SK-N-SH (cell line): ENCODE measurements around the gene BNIP1. TPM values are rescaled to one million over a fixed set of nuclear protein-coding genes. Genes with fewer than 3 reads are reported as not detected.

ENCODE experiments used
- CTCF ChIA-PET: fragments of 300-600, 350-600 bp; formaldehyde crosslinking; extraction: SDS; loops from one replicate; lab custom pipeline; 2021; lab: Yijun Ruan, JAX
- POLR2A ChIA-PET: fragments of 350-600 bp; sonication (Branson Sonifier 250); formaldehyde crosslinking; extraction: SDS; loops from one replicate; lab custom pipeline; 2020; ENCODE audit warnings: antibody characterized with exemption, inconsistent platforms; lab: Yijun Ruan, JAX
- DNase-seq: peaks from one replicate; pipeline ENCODE4 v3.0.0; 2012
- H2AFZ ChIP-seq: fragments of 200-600 bp; sonication (generic); 2 replicates; pipeline ENCODE4 v1.8.1; 2016; ENCODE audit warnings: antibody characterized with exemption, mild to moderate bottlenecking, low read depth
- H3F3A ChIP-seq: fragments of 200-600 bp; sonication (generic); replicated peaks from 2 replicates; pipeline ENCODE3; 2016; ENCODE audit warnings: antibody characterized with exemption, mild to moderate bottlenecking; ENCODE audit not compliant: insufficient read depth
- H3K27ac ChIP-seq, 2 experiments: fragments of 200-500 bp in 1 of 2; fragments of 200-600 bp in 1 of 2; sonication (Bioruptor generic) in 1 of 2; sonication (generic), shearing (Covaris generic) in 1 of 2; 2 replicates each; pipeline versions ENCODE4 v1.5.1 to v1.6.1; 2014 to 2016; ENCODE audit warnings: low read depth in 2 of 2, inconsistent platforms in 1 of 2, low read length in 1 of 2, mild to moderate bottlenecking in 1 of 2, mixed read lengths in 1 of 2
- H3K27me3 ChIP-seq: fragments of 200-600 bp; sonication (generic), shearing (Covaris generic); 2 replicates; pipeline ENCODE4 v1.6.1; 2016; ENCODE audit warnings: mixed run types; ENCODE audit not compliant: insufficient read depth
- H3K36me3 ChIP-seq, 2 experiments: fragments of 200-500 bp in 1 of 2; fragments of 200-600 bp in 1 of 2; sonication (Bioruptor generic) in 1 of 2; sonication (generic) in 1 of 2; replicated peaks in 1 of 2; 2 replicates each; pipeline versions ENCODE3 to v1.5.1; 2014 to 2016; ENCODE audit warnings: low read length in 1 of 2, mild to moderate bottlenecking in 1 of 2; ENCODE audit not compliant: insufficient read depth in 2 of 2, control insufficient read depth in 1 of 2
- H3K4me1 ChIP-seq, 2 experiments: fragments of 200-500 bp in 1 of 2; fragments of 200-600 bp in 1 of 2; sonication (Bioruptor generic) in 1 of 2; sonication (generic), shearing (Covaris generic) in 1 of 2; 2 replicates each; pipeline versions ENCODE4 v1.5.1 to v1.6.1; 2014 to 2016; ENCODE audit warnings: low read depth in 1 of 2, low read length in 1 of 2, mixed run types in 1 of 2; ENCODE audit not compliant: insufficient read depth in 2 of 2, control insufficient read depth in 1 of 2
- H3K4me2 ChIP-seq: fragments of 200-600 bp; sonication (generic), shearing (Covaris generic); 2 replicates; pipeline ENCODE4 v1.6.1; 2017; ENCODE audit warnings: mixed run types
- H3K4me3 ChIP-seq, 2 experiments: fragments of 200-500 bp in 1 of 2; fragments of 200-600 bp in 1 of 2; sonication (Bioruptor generic) in 1 of 2; sonication (generic), shearing (Covaris generic) in 1 of 2; 2 replicates each; pipeline versions ENCODE4 v1.5.1 to v1.8.1; 2014 to 2016; ENCODE audit warnings: low read depth in 2 of 2, inconsistent platforms in 1 of 2, low read length in 1 of 2, mild to moderate bottlenecking in 1 of 2, mixed read lengths in 1 of 2, moderate library complexity in 1 of 2
- H3K79me2 ChIP-seq: fragments of 200-600 bp; sonication (generic); 2 replicates; pipeline ENCODE4 v1.8.1; 2017; ENCODE audit warnings: mild to moderate bottlenecking; ENCODE audit not compliant: insufficient read depth
- H3K9ac ChIP-seq: fragments of 200-600 bp; sonication (generic); 2 replicates; pipeline ENCODE4 v1.6.1; 2017; ENCODE audit warnings: mixed run types
- H3K9me2 ChIP-seq: fragments of 200-600 bp; sonication (generic); 2 replicates; pipeline ENCODE4 v1.6.1; 2017; ENCODE audit warnings: mixed run types
- H3K9me3 ChIP-seq: fragments of 200-600 bp; sonication (generic); 2 replicates; pipeline ENCODE4 v1.6.1; 2017; ENCODE audit warnings: mixed run types, mild to moderate bottlenecking, moderate library complexity
- H4K20me1 ChIP-seq: fragments of 200-600 bp; sonication (generic); 2 replicates; pipeline ENCODE4 v1.6.1; 2017; ENCODE audit warnings: mild to moderate bottlenecking, mixed run types; ENCODE audit not compliant: insufficient read depth
- CHD2 ChIP-seq: fragments of 150-350 bp; IDR thresholded peaks from 2 replicates; pipeline ENCODE4 v1.6.1; 2018; ENCODE audit warnings: low read length; ENCODE audit not compliant: partially characterized antibody
- ELF1 ChIP-seq: IDR thresholded peaks from 2 replicates; pipeline ENCODE4 v1.4.0; 2012
- EP300 ChIP-seq, 2 experiments: IDR thresholded peaks; 2 replicates each; pipeline versions ENCODE4 v1.4.0 to v1.6.1; 2012; ENCODE audit warnings: borderline replicate concordance in 1 of 2, low read depth in 1 of 2, low read length in 1 of 2
- EZH2phosphoT487 ChIP-seq: fragments of 200-600 bp; sonication (generic); IDR thresholded peaks from 2 replicates; pipeline ENCODE4 v1.6.1; 2017; ENCODE audit warnings: low read depth, mixed run types, mild to moderate bottlenecking, antibody characterized with exemption, moderate library complexity, borderline replicate concordance
- FOSL2 ChIP-seq: IDR thresholded peaks from 2 replicates; pipeline ENCODE4 v1.4.0; 2012; ENCODE audit warnings: low read depth, mild to moderate bottlenecking, moderate library complexity, borderline replicate concordance
- FOXJ3 ChIP-seq: sonication (generic); formaldehyde crosslinking; IDR thresholded peaks from 2 replicates; pipeline ENCODE4 v1.5.1; 2020; ENCODE audit warnings: mild to moderate bottlenecking, missing genetic modification reagents
- FOXM1 ChIP-seq: IDR thresholded peaks from 2 replicates; pipeline ENCODE4 v1.4.0; 2012; ENCODE audit warnings: low read depth, mild to moderate bottlenecking
- GATA2 ChIP-seq: sonication (generic); formaldehyde crosslinking; IDR thresholded peaks from 2 replicates; pipeline ENCODE4 v1.5.0; 2020; ENCODE audit warnings: mild to moderate bottlenecking, missing genetic modification reagents
- JUND ChIP-seq: IDR thresholded peaks from 2 replicates; pipeline ENCODE4 v1.4.0; 2012
- MEF2A ChIP-seq: IDR thresholded peaks from 2 replicates; pipeline ENCODE4 v1.4.0; 2012; ENCODE audit warnings: low read depth, borderline replicate concordance
- NRF1 ChIP-seq: IDR thresholded peaks from 2 replicates; pipeline ENCODE4 v1.6.1; 2012; ENCODE audit warnings: low read depth, mild to moderate bottlenecking, low read length
- PBX3 ChIP-seq: IDR thresholded peaks from 2 replicates; pipeline ENCODE4; 2012
- RCOR1 ChIP-seq: fragments of 150-350 bp; IDR thresholded peaks from 2 replicates; pipeline ENCODE4 v1.6.1; 2017; ENCODE audit warnings: antibody characterized with exemption, low read length
- TAF1 ChIP-seq: IDR thresholded peaks from 2 replicates; pipeline ENCODE4 v1.6.1; 2012; ENCODE audit warnings: low read depth, mild to moderate bottlenecking, low read length, moderate library complexity, borderline replicate concordance
- USF2 ChIP-seq: fragments of 150-350 bp; IDR thresholded peaks from 2 replicates; pipeline ENCODE4 v1.6.1; 2017; ENCODE audit warnings: antibody characterized with exemption, low read length, low read depth, borderline replicate concordance
- WGBS: methylation state at CpG from one replicate; pipeline ENCODE4 v1.1.6; 2017; ENCODE audit warnings: low lambda C conversion rate; 5-methylcytosine and 5-hydroxymethylcytosine counted together
- polyA plus RNA-seq, 3 experiments: library from polyadenylated mRNA; depleted of rRNA; stranded (reverse); fragments of >200 nt; gene quantifications; 2 replicates each; pipeline ENCODE4 v1.2.3, GENCODE V29; 2012
- TF ChIP-seq, protein P1 (sequence below): fragments of 200-600 bp; sonication (generic); IDR thresholded peaks from 2 replicates; pipeline ENCODE4 v1.6.1; 2017; ENCODE audit warnings: antibody characterized with exemption, mild to moderate bottlenecking, moderate library complexity

Gene BNIP1
- polyA plus RNA-seq, 1 of the 3 experiments (the other 2 are of a cell fraction), result 16.7 TPM

DNA sequence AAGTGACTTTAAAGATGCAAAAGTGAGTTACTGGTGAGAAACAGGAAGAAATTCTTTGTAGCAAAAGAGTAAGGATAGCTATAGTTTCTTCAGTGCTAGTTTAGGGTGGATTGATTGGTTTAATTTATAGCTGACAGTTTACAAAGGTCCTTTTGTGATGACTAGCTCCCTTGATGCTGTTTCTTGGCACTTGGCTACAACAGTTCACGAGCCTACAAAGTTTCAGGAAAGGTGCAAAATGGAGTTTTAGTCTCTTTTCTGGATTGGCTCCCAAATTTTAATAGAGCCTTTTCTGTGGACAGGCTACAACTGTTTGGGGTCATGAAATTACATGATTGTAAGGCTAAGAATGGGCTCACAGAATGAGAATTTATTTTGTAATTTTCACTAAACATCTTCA is 40.9 kb upstream of the BNIP1 start:
- Histone ChIP-seq H3K36me3 (peaks cover 0 to 7% of the 10 kb centered on the region in 2 experiments), H3K9me3 (no peaks in the 10 kb centered on the region), H3K4me1 (no peaks in the 10 kb centered on the region), H2AFZ (no peak overlapping the region), H3K27me3 (no peaks in the 10 kb centered on the region), H3K4me2 (no peak overlapping the region), H3K4me3 (no peak overlapping the region), H3K9me2 (no peaks in the 10 kb centered on the region), H3K9ac (no peak overlapping the region), H3K79me2 (no peaks in the 10 kb centered on the region), H3K27ac (no peak overlapping the region), H4K20me1 (no peaks in the 10 kb centered on the region), H3F3A (no peaks in the 10 kb centered on the region)
- no peak for DNase-seq
- CTCF ChIA-PET, result no interaction called here
- TF ChIP-seq FOSL2 (no peak), FOXM1 (no peak), NRF1 (no peak), FOXJ3 (CRISPR knock-in tag) (no peak), TAF1 (no peak), EZH2phosphoT487 (no peak), MEF2A (no peak), PBX3 (no peak), GATA2 (no peak), JUND (no peak), EP300 (IDR thresholded peaks at IDR 0.05; ENCODE audit: borderline replicate concordance in 1 of 2, low read depth in 1 of 2, low read length in 1 of 2) (no peak), USF2 (no peak), ELF1 (no peak), RCOR1 (no peak)
- TF ChIP-seq, protein P1, sequence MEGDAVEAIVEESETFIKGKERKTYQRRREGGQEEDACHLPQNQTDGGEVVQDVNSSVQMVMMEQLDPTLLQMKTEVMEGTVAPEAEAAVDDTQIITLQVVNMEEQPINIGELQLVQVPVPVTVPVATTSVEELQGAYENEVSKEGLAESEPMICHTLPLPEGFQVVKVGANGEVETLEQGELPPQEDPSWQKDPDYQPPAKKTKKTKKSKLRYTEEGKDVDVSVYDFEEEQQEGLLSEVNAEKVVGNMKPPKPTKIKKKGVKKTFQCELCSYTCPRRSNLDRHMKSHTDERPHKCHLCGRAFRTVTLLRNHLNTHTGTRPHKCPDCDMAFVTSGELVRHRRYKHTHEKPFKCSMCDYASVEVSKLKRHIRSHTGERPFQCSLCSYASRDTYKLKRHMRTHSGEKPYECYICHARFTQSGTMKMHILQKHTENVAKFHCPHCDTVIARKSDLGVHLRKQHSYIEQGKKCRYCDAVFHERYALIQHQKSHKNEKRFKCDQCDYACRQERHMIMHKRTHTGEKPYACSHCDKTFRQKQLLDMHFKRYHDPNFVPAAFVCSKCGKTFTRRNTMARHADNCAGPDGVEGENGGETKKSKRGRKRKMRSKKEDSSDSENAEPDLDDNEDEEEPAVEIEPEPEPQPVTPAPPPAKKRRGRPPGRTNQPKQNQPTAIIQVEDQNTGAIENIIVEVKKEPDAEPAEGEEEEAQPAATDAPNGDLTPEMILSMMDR, result no peak
- 84% methylated on average over 1 of the region's 1 CpG for WGBS
- POLR2A ChIA-PET, result no interaction called here

- Histone ChIP-seq H3K36me3 (peaks cover 14 to 23% of the 10 kb centered on the region in 2 experiments), H3K79me2 (no peaks in the 10 kb centered on the region)
Observed at GRCh38 chr5:173108914-173109313, 35.4 kb upstream of the BNIP1 start.

More at GRCh38 chr5:173108914-173109313, 35.4 kb upstream of the BNIP1 start:
- H3F3A ChIP-seq, result no peaks in the 10 kb centered on the region
- H3K4me3 ChIP-seq, result no peak overlapping the region
- POLR2A ChIA-PET, result no interaction called here
- no peak overlapping the region for H3K4me2 ChIP-seq
- DNase-seq, result no peak
- H2AFZ ChIP-seq, result no peak overlapping the region
- H3K27me3 ChIP-seq, result no peaks in the 10 kb centered on the region
- H3K4me1 ChIP-seq, result no peaks in the 10 kb centered on the region
- H3K9me2 ChIP-seq, result no peaks in the 10 kb centered on the region
- TF ChIP-seq FOXM1, result no peak
- TF ChIP-seq CHD2, result no peak
- TF ChIP-seq TAF1, result no peak
- CTCF ChIA-PET, result interaction anchor here (1.4 kb wide), 1 partner anchor 130 kb away, joined by 5 read pairs; no protein-coding TSS in a partner anchor
- no peak overlapping the region for H3K27ac ChIP-seq
- H3K9ac ChIP-seq, result no peak overlapping the region
- H4K20me1 ChIP-seq, result no peaks in the 10 kb centered on the region
- WGBS, result 75% methylated on average over 3 of the region's 3 CpGs
- no peaks in the 10 kb centered on the region for H3K9me3 ChIP-seq
